AG10803 (cell line): Measurements from ENCODE around the gene UBQLN4.
A peak's percentile ranks its signal among the peaks of the same experiment; 100 is the strongest.

Experiments
- DNase-seq: peaks from one replicate; pipeline ENCODE4 v3.0.0; 2010; ENCODE audit warnings: low read depth
- H3K4me3 ChIP-seq: 2 replicates; pipeline ENCODE4 v1.5.1; 2011; ENCODE audit warnings: mild to moderate bottlenecking, low read length, control low read depth
- CTCF ChIP-seq: conservative IDR thresholded peaks from 2 replicates; pipeline ENCODE4 v1.5.1; 2011; ENCODE audit warnings: mild to moderate bottlenecking, low read length, control low read depth, inconsistent platforms

The UBQLN4 gene

GRCh38 chr1:156080863-156081179, 27.2 kb upstream of the UBQLN4 start:
- peak overlapping the region; percentile 53 for H3K4me3 ChIP-seq
- no peak for TF ChIP-seq CTCF
- no peak for DNase-seq

GRCh38 chr1:156080241-156080862, 26.8 kb upstream of the UBQLN4 start:
- no peak for DNase-seq
- TF ChIP-seq CTCF = no peak
- H3K4me3 ChIP-seq = no peak overlapping the region

- no peak for DNase-seq
- no peak for TF ChIP-seq CTCF
- no peak overlapping the region for H3K4me3 ChIP-seq
Measured at GRCh38 chr1:156079762-156080161, 26.2 kb upstream of the UBQLN4 start.

- no peak for TF ChIP-seq CTCF
- DNase-seq = no peak
- H3K4me3 ChIP-seq = no peak overlapping the region
Measured at GRCh38 chr1:156078728-156079127, 25.1 kb upstream of the UBQLN4 start.

GRCh38 chr1:156077430-156077760, 23.8 kb upstream of the UBQLN4 start:
- no peak for DNase-seq
- no peak for TF ChIP-seq CTCF
- no peak overlapping the region for H3K4me3 ChIP-seq

GRCh38 chr1:156076609-156077429, 23.2 kb upstream of the UBQLN4 start:
- no peak for DNase-seq
- H3K4me3 ChIP-seq = no peak overlapping the region
- TF ChIP-seq CTCF = no peak

GRCh38 chr1:156075775-156076204, 22.2 kb upstream of the UBQLN4 start:
- no peak overlapping the region for H3K4me3 ChIP-seq
- DNase-seq = no peak
- no peak for TF ChIP-seq CTCF
